Ovary (tissue), 3 donors: ENCODE data around the gene MRPL51.

ENCODE experiments used
- EP300 ChIP-seq: sonication (generic); formaldehyde crosslinking; IDR thresholded peaks from one replicate; pipeline ENCODE4 v1.6.1; 2017; ENCODE audit warnings: antibody characterized with exemption
- POLR2A ChIP-seq: fragments of 450-650 bp; IDR thresholded peaks from one replicate; pipeline ENCODE4 v1.6.1; 2017; ENCODE audit warnings: antibody characterized with exemption, mild to moderate bottlenecking, moderate library complexity
- TF ChIP-seq, protein P1 (sequence below), 3 donors: fragments of 450-650 bp in 2 of 3; fragments of 200-600 bp in 1 of 3; IDR thresholded peaks; one replicate each; pipeline versions ENCODE4 v1.5.1 to v1.8.0; 2016 to 2022; ENCODE audit warnings: antibody characterized with exemption in 3 of 3, mild to moderate bottlenecking in 1 of 3
- donor health status: DM: no; HTN: no; CAD: no.

- TF ChIP-seq, protein P1, sequence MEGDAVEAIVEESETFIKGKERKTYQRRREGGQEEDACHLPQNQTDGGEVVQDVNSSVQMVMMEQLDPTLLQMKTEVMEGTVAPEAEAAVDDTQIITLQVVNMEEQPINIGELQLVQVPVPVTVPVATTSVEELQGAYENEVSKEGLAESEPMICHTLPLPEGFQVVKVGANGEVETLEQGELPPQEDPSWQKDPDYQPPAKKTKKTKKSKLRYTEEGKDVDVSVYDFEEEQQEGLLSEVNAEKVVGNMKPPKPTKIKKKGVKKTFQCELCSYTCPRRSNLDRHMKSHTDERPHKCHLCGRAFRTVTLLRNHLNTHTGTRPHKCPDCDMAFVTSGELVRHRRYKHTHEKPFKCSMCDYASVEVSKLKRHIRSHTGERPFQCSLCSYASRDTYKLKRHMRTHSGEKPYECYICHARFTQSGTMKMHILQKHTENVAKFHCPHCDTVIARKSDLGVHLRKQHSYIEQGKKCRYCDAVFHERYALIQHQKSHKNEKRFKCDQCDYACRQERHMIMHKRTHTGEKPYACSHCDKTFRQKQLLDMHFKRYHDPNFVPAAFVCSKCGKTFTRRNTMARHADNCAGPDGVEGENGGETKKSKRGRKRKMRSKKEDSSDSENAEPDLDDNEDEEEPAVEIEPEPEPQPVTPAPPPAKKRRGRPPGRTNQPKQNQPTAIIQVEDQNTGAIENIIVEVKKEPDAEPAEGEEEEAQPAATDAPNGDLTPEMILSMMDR (IDR thresholded peaks at IDR 0.05), result no peak
- TF ChIP-seq POLR2A (no peak), EP300 (no peak)
Observed at GRCh38 chr12:6458281-6459003, 34.6 kb downstream of the MRPL51 start.
